SIG-M5 (cell line): ENCODE measurements around the gene ANKRD23.
"Not testable (repeated sequence)": the region's sequence is repeated elsewhere in the genome, so short reads cannot be mapped to it uniquely, and the experiment has no call there.

Experiments used
- DNase-seq: peaks from one replicate; lab custom pipeline; 2025; lab: John Stamatoyannopoulos, UW

Gene ANKRD23

DNA sequence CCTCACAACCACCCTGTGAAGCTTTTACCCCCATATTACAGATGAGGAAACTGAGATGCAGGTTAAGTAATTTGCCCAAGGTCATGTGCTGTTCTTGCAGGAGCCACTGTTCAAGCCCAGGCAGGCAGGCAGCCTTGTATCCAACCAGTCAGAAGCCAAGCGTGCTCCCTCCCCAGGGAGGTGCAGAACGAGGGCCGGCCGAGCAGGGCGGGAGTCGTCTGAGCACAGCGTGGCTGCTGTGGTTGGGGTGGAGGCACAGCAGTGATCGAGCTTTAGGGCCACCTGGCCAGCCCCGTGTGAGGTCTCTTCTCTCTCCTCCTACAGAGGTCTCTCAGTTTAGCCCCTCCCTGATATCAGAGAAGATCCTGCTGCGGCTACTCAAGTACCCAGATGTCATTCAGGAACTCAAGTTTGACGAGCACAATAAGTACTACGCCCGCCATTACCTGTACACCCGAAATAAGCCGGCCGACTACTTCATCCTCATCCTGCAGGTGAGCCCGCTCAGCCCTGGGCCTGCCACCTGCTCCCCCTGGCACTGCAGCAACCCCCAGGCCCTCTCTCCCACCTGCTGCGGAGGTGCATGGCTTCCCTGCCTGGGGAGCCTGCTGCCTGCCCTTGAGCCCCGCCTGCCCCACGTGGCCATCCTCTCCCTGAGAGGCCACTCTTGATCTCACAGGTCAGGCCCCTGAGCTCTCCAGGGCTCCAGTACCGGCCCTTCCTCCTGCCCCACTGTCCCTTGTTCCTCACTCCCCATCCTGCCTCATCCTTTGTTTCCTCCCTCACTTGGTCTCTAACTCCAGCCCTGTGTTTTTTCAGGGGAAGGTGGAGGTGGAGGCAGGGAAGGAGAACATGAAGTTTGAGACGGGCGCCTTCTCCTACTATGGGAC, 44.8 kb downstream of the ANKRD23 start:
- DNase-seq, result no peak

DNA sequence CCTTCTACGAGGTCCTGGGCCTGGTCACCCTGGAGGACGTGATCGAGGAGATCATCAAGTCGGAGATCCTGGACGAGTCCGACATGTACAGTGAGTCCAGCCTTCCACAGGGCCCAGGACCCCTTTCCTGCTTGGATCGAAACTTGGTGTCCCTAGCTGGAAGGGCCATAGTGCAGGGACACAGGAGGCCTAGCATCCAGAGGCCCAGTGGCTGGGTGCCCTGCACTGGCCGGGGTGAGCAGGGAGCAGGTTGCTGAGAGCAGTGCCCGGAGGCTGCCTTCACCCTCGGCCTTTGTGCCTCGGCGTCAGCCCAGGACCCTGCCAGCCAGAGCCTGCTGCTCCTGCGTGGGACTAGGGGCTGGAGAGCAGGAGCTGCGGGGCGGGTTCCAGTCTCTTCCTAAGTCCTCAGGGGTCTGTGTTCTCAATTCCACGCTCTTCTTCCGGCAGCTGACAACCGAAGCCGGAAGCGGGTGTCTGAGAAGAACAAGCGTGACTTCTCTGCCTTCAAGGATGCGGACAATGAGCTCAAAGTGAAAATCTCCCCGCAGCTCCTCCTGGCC, 46.7 kb downstream of the ANKRD23 start:
- no peak for DNase-seq

DNA sequence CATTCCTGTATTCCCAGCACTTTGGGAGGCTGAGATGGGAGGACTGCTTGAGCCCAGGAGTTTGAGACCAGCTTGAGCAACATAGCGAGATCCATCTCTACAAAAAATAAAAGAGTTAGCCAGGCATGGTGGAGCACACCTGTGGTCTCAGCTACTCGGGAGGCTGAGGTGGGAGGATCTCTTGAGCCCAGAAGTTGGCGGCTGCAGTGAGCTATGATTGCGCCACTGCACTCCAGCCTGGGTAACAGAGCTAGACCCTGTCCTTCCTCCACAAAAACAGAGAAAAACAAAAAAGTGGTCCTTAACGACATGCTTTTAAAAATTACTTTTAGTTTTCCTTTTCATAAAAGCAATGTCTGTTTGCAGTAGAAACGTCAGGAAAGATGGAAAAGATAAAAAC, 47.3 kb downstream of the ANKRD23 start:
- not testable (repeated sequence) for DNase-seq

DNA sequence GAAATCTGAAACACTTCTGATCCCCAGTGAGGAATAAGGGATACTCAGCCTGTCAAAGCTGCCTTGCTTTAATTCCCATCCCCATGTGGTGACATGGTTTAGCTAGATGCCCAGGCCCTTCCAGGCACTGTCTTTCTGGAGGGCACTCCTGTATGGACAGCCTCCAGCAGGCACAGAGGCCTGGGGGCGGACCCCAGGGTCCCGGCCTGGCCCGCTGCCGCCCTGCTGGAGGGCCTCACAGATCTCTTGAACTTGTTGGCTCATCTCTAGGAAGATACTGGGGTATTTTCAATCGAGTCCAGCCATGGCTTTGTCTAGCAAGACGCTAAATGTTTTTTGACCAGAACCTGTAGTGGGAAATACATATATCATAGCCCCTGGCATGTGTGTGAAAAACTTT, 48.7 kb downstream of the ANKRD23 start:
- no peak for DNase-seq

DNA sequence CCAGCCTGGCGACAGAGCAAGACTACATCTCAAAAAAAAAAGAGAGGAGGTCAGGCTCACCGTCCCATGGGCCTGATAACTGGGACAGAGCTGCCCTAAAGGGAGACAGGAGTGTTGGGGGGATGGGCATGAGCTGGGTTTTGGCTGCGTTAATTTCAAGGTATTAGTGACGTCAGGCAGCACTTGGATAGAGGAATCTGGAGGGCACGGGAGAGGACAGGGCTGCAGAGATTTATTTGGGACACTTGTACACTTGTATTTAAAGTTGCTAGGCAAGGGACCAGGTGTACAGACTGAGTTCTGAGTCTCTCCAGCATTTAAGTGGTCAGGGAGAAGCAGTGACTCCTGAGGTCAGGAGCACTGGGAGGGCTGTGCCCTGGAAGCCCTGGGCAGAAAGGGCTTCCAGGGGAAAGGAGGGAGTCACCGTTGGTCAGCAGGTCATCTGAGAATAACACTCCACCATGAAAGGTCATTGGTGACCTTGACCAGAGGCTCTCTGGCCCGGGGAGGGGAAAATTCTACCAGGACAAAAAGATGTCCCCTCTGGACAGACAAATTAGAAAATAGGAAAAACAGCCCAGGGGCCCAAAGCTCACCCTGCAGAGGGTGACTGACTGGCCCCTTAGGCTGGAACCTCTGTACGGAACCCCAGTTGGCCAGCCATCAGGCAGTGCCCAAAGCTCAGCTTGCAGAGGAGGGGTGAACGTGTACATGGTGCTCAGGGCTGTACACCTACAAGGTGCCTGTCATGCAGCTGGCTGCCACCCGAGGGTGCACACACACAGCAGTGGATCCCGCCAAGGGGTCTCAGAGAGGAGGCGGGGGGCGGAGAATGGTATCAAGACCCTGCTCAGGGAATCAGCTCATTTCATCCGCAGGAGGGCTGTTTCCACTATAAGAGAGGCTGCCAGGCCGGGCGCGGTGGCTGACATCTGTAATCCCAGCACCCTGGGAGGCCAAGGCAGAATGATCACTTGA, 50.8 kb downstream of the ANKRD23 start:
- no peak for DNase-seq

DNA sequence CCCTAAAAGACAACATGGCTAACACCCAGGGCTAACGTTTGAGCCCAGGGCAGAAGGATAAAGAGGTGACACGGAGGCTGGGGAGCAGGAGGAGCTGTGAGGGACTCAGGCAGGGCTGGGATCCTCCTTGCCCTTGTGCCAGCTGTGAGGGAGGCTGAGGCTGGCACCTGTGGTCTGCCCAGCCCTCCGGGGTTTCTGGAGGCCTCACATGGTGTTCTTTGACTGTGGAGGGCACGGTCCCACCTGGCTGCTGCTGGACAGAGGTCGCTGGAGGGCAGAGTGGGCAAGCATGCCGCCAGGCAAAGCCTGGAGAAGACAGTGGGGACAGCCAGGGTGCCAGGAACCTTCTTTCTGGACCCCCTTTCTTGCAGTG, 54.6 kb downstream of the ANKRD23 start:
- no peak for DNase-seq

DNA sequence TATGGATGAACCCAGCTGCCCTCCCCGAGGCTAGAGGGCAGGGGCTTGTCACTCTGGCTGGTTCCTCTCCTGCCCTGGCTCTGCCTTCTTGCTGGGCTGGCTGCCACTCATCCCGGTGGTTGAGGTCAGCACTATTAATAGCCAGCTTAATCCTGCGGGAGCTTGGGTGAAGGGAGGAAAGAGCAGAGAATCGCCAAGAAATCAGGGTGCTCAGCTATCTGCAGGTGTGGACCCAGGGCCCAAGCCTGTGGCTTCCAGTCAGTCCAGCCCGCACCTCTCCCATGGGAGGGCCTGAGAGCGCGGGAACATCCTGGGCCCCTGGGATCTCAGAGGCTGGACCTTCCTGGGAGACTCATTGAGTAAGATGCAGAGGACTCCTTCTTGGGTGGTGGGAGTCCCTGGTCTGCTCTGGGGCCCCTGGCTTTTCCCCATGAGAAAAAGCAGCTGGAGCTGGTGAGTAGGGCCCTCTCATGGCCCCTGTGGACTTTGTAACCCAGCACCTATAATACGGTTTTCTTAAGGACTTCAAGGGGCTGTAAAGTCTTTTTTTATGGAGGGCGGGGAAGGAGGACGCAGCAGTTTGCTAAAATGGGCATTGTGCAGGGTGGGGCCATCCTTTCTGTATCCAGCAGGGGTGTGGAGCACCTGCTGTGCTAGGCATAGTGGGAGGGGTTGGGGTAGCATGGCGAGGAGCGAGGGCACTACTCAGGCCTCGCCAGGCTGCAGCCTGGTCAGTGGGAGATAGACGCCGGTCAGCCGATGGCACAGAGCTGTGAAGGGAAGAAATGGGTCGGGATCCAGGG, 55.2 kb downstream of the ANKRD23 start:
- DNase-seq, result no peak
